SK-N-MC (cell line): ENCODE measurements around the gene ERMP1.
"Not testable (repeated sequence)": the region's sequence is repeated elsewhere in the genome, so short reads cannot be mapped to it uniquely, and the experiment has no call there.

ENCODE experiments used
- DNase-seq: peaks from one replicate; pipeline ENCODE4 v3.0.0-alpha.2; 2011; ENCODE audit warnings: low read depth, low spot score
- H3K27ac ChIP-seq: fragments of 200-600 bp; sonication (generic); 2 replicates; pipeline ENCODE4 v1.5.1; 2016; ENCODE audit warnings: mixed run types
- H3K36me3 ChIP-seq: fragments of 200-600 bp; sonication (generic); 2 replicates; pipeline ENCODE4 v1.6.1; 2017; ENCODE audit warnings: antibody characterized with exemption, low read length, mixed read lengths; ENCODE audit not compliant: insufficient read depth
- H3K4me3 ChIP-seq: fragments of 200-600 bp; sonication (generic); 2 replicates; pipeline ENCODE4 v1.5.1; 2016
- H3K9ac ChIP-seq: fragments of 200-600 bp; sonication (generic); 2 replicates; pipeline ENCODE4 v1.8.0; 2017; ENCODE audit warnings: mixed run types, mixed read lengths; ENCODE audit not compliant: insufficient read length
- H3K9me3 ChIP-seq: fragments of 200-600 bp; sonication (generic); 2 replicates; pipeline ENCODE4 v1.6.1; 2017; ENCODE audit warnings: low read depth, mild to moderate bottlenecking, antibody characterized with exemption, low read length, moderate library complexity, mixed read lengths
- EZH2 ChIP-seq: fragments of 200-600 bp; sonication (generic); IDR thresholded peaks from one replicate; pipeline ENCODE4 v1.6.1; 2017; ENCODE audit warnings: antibody characterized with exemption
- FOXP2 ChIP-seq: optimal IDR thresholded peaks from 2 replicates; pipeline ENCODE3; 2011; ENCODE audit warnings: mild to moderate bottlenecking, moderate library complexity; ENCODE audit not compliant: insufficient read depth; ENCODE audit errors: extremely low read length, control extremely low read depth
- POLR2AphosphoS5 ChIP-seq: IDR thresholded peaks from 2 replicates; pipeline ENCODE4 v1.6.1; 2012; ENCODE audit warnings: mild to moderate bottlenecking, low read depth, low read length, borderline replicate concordance

ERMP1 gene

GRCh38 chr9:5784526-5785315, 48.2 kb downstream of the ERMP1 start:
- Histone ChIP-seq H3K4me3 (no peak overlapping the region), H3K36me3 (peaks cover 21% of the 10 kb centered on the region), H3K27ac (no peak overlapping the region)

GRCh38 chr9:5783982-5784381, 48.9 kb downstream of the ERMP1 start:
- H3K9ac ChIP-seq = no peak overlapping the region
- no peak for DNase-seq
- peaks cover 29% of the 10 kb centered on the region for H3K36me3 ChIP-seq
- H3K27ac ChIP-seq = no peak overlapping the region
- H3K4me3 ChIP-seq = no peak overlapping the region
- 0 out of 2 replicates have a peak, but pooled peaks cover 1% of the 10 kb centered on the region for H3K9me3 ChIP-seq
- TF ChIP-seq POLR2AphosphoS5 (no peak), EZH2 (no peak), FOXP2 (no peak)

More at GRCh38 chr9:5784526-5785315, 48.2 kb downstream of the ERMP1 start:
- DNase-seq = no peak
- TF ChIP-seq FOXP2 = no peak
- TF ChIP-seq EZH2 = no peak
- TF ChIP-seq POLR2AphosphoS5 = no peak
- no peaks in the 10 kb centered on the region for H3K9me3 ChIP-seq
- H3K9ac ChIP-seq = no peak overlapping the region

GRCh38 chr9:5783420-5783819, 49.5 kb downstream of the ERMP1 start:
- H3K36me3 ChIP-seq = peaks cover 34% of the 10 kb centered on the region
- H3K4me3 ChIP-seq, DNase-seq, H3K9ac ChIP-seq, H3K9me3 ChIP-seq, H3K27ac ChIP-seq: not testable (repeated sequence)

GRCh38 chr9:5779705-5780218, 53.2 kb downstream of the ERMP1 start:
- H3K4me3 ChIP-seq, H3K9me3 ChIP-seq, DNase-seq, H3K27ac ChIP-seq, H3K9ac ChIP-seq: not testable (repeated sequence)
- peaks cover 51% of the 10 kb centered on the region for H3K36me3 ChIP-seq

- Histone ChIP-seq H3K9me3 (peaks cover 6% of the 10 kb centered on the region; the same call in 1 of the 2 replicates), H3K27ac (no peak overlapping the region), H3K9ac (no peak overlapping the region), H3K36me3 (peaks cover 61% of the 10 kb centered on the region), H3K4me3 (no peak overlapping the region)
- no peak for TF ChIP-seq EZH2
- TF ChIP-seq POLR2AphosphoS5 = no peak
- TF ChIP-seq FOXP2 = no peak
- DNase-seq = no peak
These were observed 54.1 kb downstream of the ERMP1 start for GRCh38 chr9:5778805-5779204.

GRCh38 chr9:5773324-5773999, 59.5 kb downstream of the ERMP1 start:
- no peak overlapping the region for H3K27ac ChIP-seq
- H3K36me3 ChIP-seq = peaks cover 85% of the 10 kb centered on the region
- TF ChIP-seq FOXP2 (no peak), EZH2 (no peak), POLR2AphosphoS5 (no peak)
- no peak for DNase-seq
- H3K9me3 ChIP-seq = peaks cover 1% of the 10 kb centered on the region; the same call in 1 of the 2 replicates
- no peak overlapping the region for H3K4me3 ChIP-seq
- H3K9ac ChIP-seq = no peak overlapping the region

GRCh38 chr9:5767968-5768932, 64.7 kb downstream of the ERMP1 start:
- no peak for TF ChIP-seq EZH2
- no peak for TF ChIP-seq POLR2AphosphoS5
- TF ChIP-seq FOXP2 = no peak
- DNase-seq = no peak
- peaks cover 88% of the 10 kb centered on the region for H3K36me3 ChIP-seq
- no peak overlapping the region for H3K9ac ChIP-seq
- H3K27ac ChIP-seq = no peak overlapping the region
- H3K9me3 ChIP-seq = no peaks in the 10 kb centered on the region
- H3K4me3 ChIP-seq = no peak overlapping the region

GRCh38 chr9:5764130-5764868, 68.6 kb downstream of the ERMP1 start:
- no peak for DNase-seq
- no peak for TF ChIP-seq POLR2AphosphoS5
- no peak for TF ChIP-seq EZH2
- TF ChIP-seq FOXP2 = no peak
- no peak overlapping the region for H3K9ac ChIP-seq
- no peak overlapping the region for H3K27ac ChIP-seq
- H3K9me3 ChIP-seq = no peaks in the 10 kb centered on the region
- peaks cover 75% of the 10 kb centered on the region for H3K36me3 ChIP-seq
- no peak overlapping the region for H3K4me3 ChIP-seq
